Measurements from ENCODE around the gene ATP7B.

ATP7B gene

GRCh38 chr13:51996641-51997040 is 14.6 kb downstream of the ATP7B start:
- Histone ChIP-seq H3K27me3 (replicated peaks; ENCODE audit: insufficient read depth, low read length) (no peaks in the 10 kb centered on the region), H3F3A (ENCODE audit: insufficient read depth, low read length) (no peaks in the 10 kb centered on the region), H3K9me3 (replicated peaks; ENCODE audit: insufficient read depth, low read length) (no peaks in the 10 kb centered on the region), H3K9me2 (replicated peaks; ENCODE audit: insufficient read depth, low read length) (no peaks in the 10 kb centered on the region), H3K4me3 (ENCODE audit: low read length) (no peak overlapping the region), H3K4me1 (ENCODE audit: low read length) (no peaks in the 10 kb centered on the region), H3K79me2 (ENCODE audit: low read length) (no peaks in the 10 kb centered on the region), H3K4me2 (ENCODE audit: low read depth, low read length) (no peak overlapping the region), H2AFZ (ENCODE audit: low read length) (no peak overlapping the region), H4K20me1 (ENCODE audit: insufficient read depth, low read length) (no peaks in the 10 kb centered on the region), H3K27ac (ENCODE audit: low read length) (no peak overlapping the region), H3K36me3 (replicated peaks; ENCODE audit: insufficient read depth, low read length) (no peaks in the 10 kb centered on the region), H3K9ac (ENCODE audit: low read length) (no peak overlapping the region)
- TF ChIP-seq EZH2 (optimal IDR thresholded peaks at IDR 0.05; ENCODE audit: low read depth, low read length) = no peak
- TF ChIP-seq CTCF (IDR thresholded peaks at IDR 0.05; ENCODE audit: low read length) = no peak
- TF ChIP-seq EZH2phosphoT487 (IDR thresholded peaks at IDR 0.05; ENCODE audit: low read length) = no peak
- no peak for DNase-seq

- Histone ChIP-seq H3K27ac (ENCODE audit: low read length) (no peak overlapping the region), H2AFZ (ENCODE audit: low read length) (no peak overlapping the region)
- no peak for TF ChIP-seq CTCF (IDR thresholded peaks at IDR 0.05; ENCODE audit: low read length)
Measured at GRCh38 chr13:51995677-51996551, 15.3 kb downstream of the ATP7B start.

GRCh38 chr13:51993713-51994112 is 17.5 kb downstream of the ATP7B start:
- Histone ChIP-seq H3K36me3 (replicated peaks; ENCODE audit: insufficient read depth, low read length) (no peaks in the 10 kb centered on the region), H3K9me3 (replicated peaks; ENCODE audit: insufficient read depth, low read length) (no peaks in the 10 kb centered on the region), H3K27me3 (replicated peaks; ENCODE audit: insufficient read depth, low read length) (no peaks in the 10 kb centered on the region), H3K79me2 (ENCODE audit: low read length) (no peaks in the 10 kb centered on the region), H2AFZ (ENCODE audit: low read length) (no peak overlapping the region), H3F3A (ENCODE audit: insufficient read depth, low read length) (no peaks in the 10 kb centered on the region), H3K4me2 (ENCODE audit: low read depth, low read length) (no peak overlapping the region), H3K9ac (ENCODE audit: low read length) (no peak overlapping the region), H3K4me3 (ENCODE audit: low read length) (no peak overlapping the region), H3K4me1 (ENCODE audit: low read length) (no peaks in the 10 kb centered on the region), H4K20me1 (ENCODE audit: insufficient read depth, low read length) (no peaks in the 10 kb centered on the region), H3K9me2 (replicated peaks; ENCODE audit: insufficient read depth, low read length) (no peaks in the 10 kb centered on the region), H3K27ac (ENCODE audit: low read length) (no peak overlapping the region)
- TF ChIP-seq EZH2 (optimal IDR thresholded peaks at IDR 0.05; ENCODE audit: low read depth, low read length) = no peak
- TF ChIP-seq EZH2phosphoT487 (IDR thresholded peaks at IDR 0.05; ENCODE audit: low read length) = no peak
- TF ChIP-seq CTCF (IDR thresholded peaks at IDR 0.05; ENCODE audit: low read length) = no peak
- DNase-seq = no peak

More at GRCh38 chr13:51995677-51996551, 15.3 kb downstream of the ATP7B start:
- Histone ChIP-seq H3F3A (ENCODE audit: insufficient read depth, low read length) (no peaks in the 10 kb centered on the region), H3K9me2 (replicated peaks; ENCODE audit: insufficient read depth, low read length) (no peaks in the 10 kb centered on the region), H3K36me3 (replicated peaks; ENCODE audit: insufficient read depth, low read length) (no peaks in the 10 kb centered on the region), H3K79me2 (ENCODE audit: low read length) (no peaks in the 10 kb centered on the region), H3K4me3 (ENCODE audit: low read length) (no peak overlapping the region), H3K4me2 (ENCODE audit: low read depth, low read length) (no peak overlapping the region), H4K20me1 (ENCODE audit: insufficient read depth, low read length) (no peaks in the 10 kb centered on the region), H3K9me3 (replicated peaks; ENCODE audit: insufficient read depth, low read length) (no peaks in the 10 kb centered on the region), H3K4me1 (ENCODE audit: low read length) (no peaks in the 10 kb centered on the region), H3K9ac (ENCODE audit: low read length) (no peak overlapping the region), H3K27me3 (replicated peaks; ENCODE audit: insufficient read depth, low read length) (no peaks in the 10 kb centered on the region)
- no peak for DNase-seq
